ENCODE results near the gene ASTN2.

Gene ASTN2

DNA sequence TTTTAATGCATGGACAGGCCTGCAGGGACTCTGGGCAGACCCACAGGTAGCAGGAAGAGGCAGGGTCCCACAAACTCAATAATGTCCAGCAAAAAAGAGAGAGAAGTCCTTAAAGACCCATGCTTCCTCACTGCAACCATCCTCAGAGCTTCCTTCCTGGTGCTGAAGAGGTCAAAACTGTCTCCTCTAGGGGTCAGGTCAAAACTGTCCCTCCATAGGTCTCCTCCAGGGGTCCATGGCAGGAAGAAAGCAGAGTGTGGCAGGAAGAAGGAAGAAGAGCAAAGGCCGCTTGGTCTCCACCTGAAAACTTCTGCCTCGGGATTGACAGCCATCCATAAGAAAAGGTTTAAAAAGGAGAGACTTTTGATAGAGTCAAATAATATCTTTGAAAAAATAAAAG is 989.6 kb downstream of the ASTN2 start:
- DNase-seq (ENCODE audit: low read depth in 2 of 2) = no peak

DNA sequence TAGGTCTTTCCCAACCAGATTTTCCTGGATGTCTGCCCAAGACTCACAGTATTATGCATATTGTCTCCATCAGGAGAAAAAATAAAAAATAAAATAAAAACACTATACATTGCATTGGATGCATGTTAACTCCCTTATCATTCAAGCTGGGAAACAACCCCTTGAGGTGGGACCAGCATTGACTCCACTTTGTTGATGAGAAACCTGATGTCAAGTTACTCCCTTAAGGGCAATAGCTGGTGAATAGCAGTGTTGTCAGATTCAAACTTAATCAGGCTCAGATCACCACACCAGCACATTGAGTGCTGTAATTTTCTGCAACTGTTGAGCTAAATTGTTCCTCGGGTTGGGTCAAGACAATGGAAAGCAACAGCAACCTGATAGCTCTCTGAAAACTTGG is 991.7 kb downstream of the ASTN2 start:
- DNase-seq (ENCODE audit: low read depth in 2 of 2) = no peak

DNA sequence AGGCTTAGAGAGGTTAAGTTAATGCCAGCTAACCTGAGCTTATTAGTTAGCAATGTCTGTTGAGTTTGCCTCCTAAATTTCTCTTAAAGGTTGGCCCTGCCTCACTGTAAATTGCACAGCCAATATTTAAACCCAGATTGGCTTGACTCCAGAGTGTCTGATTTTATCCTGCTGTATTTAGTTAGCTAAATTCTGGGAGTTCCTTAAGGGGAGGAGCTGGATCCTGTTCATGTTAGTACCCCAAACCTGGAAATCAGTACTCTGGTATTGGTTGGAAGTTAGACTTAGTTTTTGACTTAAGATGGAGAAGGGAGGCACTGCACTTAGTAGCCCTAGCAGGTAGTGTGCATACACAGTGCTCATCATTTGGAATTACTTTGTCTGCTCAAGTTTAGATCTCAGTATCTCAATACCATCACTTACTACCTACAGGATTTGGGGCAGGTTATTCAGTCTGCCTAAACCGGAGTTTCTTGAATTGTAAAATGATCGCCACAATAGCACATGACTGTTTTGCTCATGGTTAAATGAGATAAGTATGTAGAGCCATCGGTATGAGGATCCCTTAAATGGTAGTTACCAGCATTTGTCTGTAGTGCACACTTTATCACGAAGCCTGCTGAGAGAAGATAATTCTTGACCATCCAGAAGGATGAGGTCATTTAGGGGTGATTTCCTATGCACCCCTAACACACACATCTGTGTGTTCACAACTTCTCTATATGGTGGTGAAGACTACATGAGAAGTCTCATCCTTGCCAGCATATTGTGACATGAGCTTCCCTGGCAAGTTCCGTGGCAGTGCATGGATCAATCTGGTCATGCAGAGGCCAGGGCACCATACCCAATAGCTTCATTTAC is 992.5 kb downstream of the ASTN2 start:
- no peak for DNase-seq (ENCODE audit: low read depth in 2 of 2)

DNA sequence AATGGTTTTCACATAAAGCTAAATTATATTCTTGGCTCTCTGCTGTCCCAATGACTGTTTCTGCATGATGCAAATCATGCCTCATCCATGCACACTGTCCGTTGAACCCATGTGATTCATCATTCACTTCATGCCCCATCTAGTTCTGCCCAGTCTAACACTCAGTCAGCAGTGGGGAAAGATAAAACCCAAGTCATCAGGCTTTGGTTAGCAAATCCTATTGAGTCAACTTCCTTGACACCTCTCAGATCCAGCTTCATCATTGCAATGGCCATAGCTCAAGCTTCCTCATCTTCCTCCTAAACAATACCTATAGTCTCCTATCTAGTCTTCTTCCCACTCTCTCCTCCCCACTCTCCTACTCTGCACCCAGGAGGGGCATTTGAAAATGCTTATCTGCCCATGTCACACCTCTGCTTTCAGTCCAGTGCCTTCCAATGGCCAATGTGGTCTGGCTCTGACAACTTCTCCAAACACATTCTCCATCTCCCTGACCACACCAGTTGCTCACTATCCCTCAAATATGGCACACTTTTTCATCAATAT is 993.8 kb downstream of the ASTN2 start:
- DNase-seq (ENCODE audit: low read depth in 2 of 2) = no peak

DNA sequence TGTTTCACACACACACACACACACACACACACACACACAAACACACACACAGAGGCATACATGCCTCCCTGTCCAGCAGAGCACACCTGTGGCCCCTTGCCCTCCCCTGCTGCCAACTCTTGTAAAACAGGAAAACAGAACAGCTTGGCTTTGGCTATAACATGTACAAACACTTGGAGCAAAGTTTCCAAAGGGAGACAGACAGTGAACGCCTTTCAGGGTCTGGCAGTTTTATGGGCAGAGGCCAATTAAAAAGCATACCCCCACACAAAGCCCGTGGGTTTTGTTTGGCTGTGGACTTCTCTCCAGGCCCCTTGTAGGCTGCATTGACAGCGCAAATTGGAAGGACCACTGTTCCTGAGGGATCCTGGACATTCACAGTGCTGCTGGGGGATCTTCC is 995.7 kb downstream of the ASTN2 start:
- no peak for DNase-seq (ENCODE audit: low read depth in 2 of 2)

DNA sequence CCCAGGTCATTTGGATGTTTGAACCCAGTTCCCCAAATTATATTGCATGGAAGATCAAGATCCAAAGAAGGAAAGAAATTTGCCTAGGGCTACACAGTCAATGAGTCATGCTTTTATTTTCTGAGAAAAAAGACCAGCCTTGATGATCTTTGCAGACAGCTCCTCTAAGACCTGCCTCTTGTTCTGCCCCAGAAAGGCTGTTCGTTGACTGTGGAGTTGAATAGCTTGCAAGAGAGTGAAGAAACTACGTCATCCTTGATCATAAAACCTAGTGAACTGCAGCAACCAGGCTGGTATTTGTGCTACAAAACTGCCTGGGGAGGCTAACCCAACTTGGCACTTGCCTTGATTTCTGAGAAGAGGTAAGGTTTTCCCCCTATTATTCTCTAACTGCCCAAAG is 997.4 kb downstream of the ASTN2 start:
- DNase-seq (ENCODE audit: low read depth in 2 of 2) = no peak

DNA sequence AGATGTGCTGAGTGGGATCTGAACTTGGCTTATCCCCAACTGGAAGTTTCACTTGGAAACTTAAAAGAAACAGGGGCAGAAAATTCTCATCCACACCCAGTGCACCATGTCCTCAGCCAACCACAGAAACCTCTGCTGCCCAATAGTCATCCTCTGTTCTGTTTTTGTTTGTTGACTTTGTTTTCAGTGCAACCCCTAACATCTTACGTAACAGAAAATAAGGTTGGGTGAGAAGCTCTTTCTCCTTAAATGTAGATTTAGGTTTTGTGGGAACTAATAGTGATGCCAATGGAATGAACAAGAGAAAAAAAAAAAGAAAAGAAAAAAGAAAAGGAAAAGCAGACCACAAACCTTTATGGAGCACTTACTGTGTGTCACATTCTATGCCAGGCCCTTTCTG is 998.4 kb downstream of the ASTN2 start:
- no peak for DNase-seq (ENCODE audit: low read depth in 2 of 2)

DNA sequence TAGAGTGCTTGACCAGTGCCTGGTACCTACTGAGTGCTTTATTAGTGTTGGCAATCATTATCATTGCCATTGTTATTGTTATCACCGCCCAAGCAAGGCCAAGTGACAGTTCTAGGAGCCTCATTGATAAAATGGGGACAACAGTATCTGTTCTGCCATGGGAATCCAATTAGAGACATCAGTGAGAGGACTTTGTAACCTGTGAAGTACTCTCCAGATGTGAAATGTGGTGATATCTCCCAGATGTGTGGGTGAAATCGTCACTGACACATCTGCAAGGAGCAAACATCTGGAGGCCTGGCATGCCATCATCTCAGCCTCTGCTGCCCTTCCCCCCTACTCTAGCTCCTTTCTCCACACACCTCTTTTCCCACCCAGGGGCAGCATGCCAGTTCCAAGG is 1000.5 kb downstream of the ASTN2 start:
- DNase-seq (ENCODE audit: low read depth in 2 of 2) = no peak

DNA sequence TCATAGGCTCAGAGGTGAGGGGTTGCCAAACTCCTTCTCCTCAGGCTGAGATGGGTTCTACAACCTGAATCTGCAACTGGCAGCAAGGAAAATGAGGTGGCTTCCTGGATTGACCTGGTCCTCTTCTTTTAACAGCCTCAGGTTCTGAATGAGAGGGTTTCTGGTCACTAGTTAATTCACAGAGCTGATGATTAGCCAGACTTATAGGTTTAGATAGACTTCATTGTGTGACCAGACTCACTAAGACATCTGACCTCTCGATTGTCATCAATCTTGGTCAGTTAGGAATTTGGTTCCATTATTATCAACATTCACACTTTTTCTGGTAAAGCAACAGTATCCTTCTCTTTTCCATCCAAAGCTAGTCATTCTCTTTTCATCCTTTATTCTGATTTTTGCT is 1003.4 kb downstream of the ASTN2 start:
- no peak for DNase-seq (ENCODE audit: low read depth in 2 of 2)

DNA sequence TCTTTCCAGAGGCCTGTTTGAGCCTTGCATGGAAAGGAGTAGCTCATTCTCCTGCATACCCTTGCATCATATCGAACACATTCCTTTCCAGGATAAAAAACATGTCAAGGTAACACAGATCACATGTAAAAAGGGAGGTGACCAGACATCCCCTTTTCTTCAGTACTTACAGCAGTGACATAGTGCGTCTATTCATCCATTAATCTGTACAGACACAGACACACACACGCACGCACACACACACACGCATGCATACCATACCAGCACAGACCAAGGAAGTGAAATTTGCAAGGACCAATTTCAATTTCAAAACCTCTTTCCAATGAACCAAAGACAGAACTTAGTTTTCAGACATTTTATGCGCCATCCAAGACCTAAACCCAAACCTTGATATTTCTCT is 1005.2 kb downstream of the ASTN2 start:
- DNase-seq (ENCODE audit: low read depth in 2 of 2) = no peak

DNA sequence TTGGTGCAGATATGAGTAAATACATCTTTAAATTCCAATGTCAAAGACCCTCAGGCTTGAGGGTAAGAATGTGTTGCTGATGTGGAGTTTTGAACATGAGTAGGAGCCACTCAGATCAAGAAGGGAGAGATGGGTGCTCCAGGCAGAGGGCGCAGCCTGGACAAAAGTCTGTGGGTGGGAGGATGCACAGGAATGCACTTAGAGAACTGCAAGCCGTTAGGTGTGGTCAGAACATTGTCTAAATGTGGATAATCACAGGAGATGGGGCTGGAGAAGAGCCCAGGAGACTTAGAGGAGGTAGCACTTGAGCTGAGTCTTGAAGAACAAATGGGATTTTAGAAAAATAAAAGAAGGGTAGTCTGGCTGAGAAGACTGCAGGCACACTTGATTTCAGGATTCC is 1005.7 kb downstream of the ASTN2 start:
- no peak for DNase-seq (ENCODE audit: low read depth in 2 of 2)

DNA sequence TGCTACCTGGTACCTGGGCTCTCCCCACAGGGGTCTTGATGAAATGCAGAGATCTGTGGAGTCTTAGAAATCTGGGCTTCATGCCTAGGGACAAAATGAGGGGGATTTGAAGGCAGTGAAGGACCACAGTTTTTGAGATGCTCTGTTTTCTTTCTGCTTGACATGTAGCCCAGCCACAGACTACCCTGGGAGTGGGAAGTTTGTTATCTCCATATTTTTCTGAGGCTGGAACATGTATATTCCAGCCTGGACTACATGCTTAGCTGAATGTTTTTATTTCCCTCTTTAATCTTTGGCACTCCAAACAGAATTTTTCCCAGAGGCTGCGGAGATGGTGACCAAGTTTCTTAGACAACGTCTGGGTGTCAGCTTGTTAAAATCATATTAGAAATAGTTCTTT is 1008.4 kb downstream of the ASTN2 start:
- no peak for DNase-seq (ENCODE audit: low read depth in 2 of 2)

DNA sequence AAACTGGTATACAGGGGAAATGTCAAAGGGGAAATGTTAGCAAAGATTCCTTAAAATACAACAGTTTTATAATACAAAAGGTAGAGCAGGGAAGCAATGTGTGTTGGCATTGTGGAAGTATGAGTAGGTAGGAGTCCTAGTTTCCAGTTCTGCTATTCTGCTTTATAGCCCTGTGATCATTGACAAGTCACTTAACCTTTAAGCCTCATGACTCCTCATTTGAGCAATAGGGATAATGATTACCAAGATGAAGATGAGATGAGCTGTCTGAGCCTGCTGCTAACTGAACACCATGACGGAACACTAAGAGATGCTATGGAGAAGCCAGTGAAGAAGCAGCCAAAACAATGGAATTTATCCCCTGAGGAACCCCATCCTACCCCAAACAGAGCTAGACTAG is 1009.5 kb downstream of the ASTN2 start:
- no peak for DNase-seq (ENCODE audit: low read depth in 2 of 2)

DNA sequence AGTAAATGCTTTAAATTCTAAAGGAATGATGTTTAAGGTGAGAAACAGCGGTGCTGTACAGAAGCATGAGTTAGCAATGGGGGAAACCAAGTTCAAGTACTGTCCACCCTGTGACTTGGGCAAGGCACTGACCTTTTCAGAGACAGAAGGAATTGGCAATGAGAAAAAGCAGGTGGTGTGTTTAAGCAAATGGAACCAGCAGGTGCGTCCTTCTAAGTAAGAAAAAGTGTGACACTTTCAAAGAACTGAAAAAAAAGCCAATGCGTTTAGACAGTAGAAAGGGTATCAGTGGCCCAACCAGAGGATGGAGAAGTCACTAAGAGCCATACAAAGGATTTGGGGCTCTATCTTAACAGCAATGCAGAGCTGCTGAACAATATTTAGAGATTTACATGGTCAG is 1010.6 kb downstream of the ASTN2 start:
- DNase-seq (ENCODE audit: low read depth in 2 of 2) = no peak

DNA sequence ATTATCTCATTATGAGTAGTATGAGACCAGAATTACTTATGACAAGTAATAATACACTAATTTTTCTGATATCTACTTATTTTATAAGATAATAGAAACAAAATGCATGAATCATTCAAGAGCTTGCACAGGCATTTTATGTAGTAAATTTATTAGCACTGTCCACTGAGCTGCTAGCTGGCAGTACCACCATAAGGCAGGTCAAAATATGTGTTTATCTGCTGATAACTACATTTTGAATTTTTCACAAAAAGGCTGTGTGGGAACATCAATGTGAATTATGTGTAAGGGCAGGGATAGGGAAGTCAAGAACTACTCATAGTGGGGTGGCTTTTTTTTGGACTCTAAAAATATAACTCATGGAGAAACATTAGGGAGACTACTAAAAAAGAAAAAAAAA is 1011.7 kb downstream of the ASTN2 start:
- no peak for DNase-seq (ENCODE audit: low read depth in 2 of 2)

DNA sequence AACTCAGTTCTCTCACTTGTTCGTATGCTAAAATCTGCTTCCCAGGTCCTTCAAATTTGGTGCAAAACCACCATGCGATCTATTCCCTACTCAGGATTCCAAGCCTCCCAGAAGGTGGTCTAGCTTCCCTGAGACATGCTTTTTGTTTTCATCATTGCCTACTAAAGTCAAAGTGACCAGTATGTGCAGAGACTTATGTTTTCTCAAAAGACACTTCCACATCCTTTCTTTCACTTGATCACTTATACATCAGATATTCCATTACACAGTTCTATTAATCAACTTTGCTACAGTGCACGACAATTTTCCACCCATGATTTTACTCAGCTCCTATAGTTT is 1019.2 kb downstream of the ASTN2 start:
- no peak for DNase-seq (ENCODE audit: low read depth in 2 of 2)

DNA sequence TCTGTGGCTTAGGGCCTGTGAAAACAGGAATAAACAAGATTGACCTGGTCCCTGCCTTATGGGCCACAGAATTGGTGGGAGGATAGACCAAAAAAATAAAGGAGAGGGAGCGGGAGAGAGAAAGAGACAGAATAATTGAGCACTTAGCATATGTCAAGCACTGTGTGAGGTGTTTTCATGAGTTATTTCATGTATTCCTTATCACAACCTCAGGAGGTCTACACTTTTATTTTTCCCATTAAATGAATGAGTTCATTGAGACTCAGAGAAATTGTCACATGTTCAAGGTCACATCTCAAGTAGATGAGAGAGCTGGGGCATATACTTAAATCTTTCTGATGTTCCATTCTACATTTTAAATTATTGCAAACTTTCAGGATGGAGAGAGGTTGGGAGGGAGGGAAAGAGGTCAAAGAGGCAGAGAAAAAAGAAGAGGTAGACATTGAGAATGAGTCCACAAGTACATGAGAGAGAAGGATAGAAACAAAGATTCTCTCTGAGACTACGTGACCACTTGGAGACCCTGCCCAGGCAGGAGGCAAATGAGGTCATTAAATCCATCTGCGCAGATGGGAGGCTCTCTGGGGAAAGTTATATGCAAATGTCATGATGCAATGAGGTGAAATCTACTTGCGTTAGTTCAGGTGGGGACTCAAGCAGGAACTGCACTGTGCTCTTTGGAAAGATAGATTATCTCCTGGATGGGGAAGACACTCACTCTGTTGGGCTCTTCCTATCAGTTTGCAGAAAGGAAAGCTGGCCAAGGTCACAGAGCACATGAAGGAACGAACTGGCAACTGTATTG is 1019.8 kb downstream of the ASTN2 start:
- DNase-seq (ENCODE audit: low read depth in 2 of 2) = no peak

DNA sequence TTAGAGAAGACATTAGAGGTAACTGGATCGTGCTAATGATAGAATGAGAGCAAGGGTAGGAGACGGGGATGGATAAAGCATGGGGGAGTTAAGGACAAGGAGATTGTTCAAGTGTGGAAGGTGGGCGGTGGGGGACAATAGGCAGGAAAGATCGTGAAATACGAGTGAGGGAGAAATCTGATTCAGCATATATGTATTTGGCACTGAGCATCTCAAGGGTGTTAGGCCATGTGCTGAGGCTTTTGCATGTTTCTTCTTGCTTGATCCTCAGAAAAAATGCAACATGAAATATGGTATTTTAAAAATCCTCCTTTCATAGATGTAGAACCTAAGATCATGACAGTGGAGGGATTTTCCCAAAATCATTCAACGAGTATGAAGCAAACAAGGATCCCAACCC is 1020.8 kb downstream of the ASTN2 start:
- no peak for DNase-seq (ENCODE audit: low read depth in 2 of 2)

DNA sequence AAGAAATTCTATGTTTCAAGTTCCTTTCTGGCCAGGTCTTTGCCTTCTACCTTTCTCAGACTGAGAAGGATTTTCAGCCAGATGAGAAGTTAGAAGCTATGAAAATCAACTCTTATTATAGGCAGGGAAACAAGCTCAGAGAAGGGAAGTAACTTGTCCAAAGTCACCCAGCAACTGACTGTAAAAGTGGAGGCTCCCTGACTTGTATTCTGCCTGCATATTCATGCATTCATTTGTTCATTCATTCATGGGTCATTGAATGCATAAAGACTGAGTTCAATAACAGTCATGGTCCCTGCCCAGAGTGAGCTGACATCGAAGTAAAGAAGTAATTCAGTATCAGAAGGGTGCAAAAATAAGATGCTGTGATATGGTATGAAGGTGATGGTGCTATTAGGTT is 1021.7 kb downstream of the ASTN2 start:
- DNase-seq (ENCODE audit: low read depth in 2 of 2) = no peak

DNA sequence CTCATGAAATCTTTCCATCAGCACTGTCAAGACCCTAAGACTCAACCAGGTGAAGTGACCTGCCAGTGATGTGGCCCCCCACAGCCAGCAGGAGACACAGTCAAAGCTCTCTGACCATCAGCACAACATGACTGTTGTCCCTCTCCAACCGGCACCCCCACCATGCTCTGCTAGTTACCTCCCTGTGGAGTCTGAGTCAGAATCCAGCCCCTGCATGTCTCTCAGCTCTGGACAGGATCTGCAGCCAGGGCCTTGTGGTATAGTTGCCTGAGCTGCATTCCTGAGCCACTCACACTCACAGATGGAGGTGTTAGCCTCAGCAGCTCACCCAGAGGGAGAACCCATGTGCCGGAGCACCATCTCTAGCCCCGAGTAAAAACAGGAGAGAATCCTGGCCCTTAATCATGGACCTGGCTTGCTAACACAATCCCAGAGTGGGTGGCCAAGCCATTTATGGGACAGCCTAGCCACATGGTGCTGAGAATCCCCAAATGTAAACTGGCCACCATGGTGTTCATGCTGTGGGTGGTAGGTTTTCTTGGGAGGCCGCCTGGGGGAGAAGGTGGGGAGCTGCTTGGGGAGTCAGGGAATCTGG is 1023.5 kb downstream of the ASTN2 start:
- DNase-seq (ENCODE audit: low read depth in 2 of 2) = no peak

DNA sequence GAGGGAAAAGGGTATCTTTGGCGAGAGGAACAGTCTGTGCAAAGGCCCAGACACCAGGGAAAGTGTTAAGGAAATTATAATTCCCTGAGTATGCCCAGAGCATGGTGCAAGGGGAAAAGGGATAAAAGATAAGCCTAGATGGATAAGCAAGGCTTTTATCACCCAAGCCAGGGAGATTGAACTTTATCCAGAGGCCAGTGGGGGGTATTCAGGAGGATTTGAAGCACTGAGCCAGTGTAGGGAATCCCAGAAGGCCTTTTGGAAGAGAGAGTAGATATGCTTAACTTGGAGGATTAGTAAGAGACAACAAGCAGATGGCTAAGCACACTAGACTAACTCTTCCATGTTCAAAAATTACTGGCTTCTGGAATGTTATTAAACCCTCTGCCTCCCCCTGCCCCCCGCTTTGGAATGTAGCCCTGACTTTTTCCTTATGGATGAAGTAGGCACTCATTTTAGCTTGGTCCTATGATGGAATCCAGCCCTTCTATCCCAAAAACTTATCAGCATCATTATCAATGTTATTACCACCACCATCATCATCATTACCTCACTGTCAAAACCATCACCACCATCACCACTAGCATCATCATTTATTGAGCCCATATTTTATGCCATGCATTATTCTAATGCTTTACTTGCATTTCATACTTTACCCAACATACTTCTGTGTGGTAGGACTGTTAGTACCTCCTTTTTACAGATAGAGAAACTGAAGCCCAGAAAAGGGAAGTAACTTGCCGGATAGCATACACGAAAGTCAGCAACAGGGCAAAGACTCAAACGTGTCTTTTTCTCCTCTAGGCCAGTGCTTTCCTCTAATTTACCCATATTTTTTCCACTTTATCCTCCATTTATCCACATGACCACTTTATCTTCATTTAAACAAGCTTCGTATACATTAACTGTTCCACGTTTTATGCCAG is 1024.3 kb downstream of the ASTN2 start:
- DNase-seq (ENCODE audit: low read depth in 2 of 2) = no peak
